HepG2 (cell line): ENCODE measurements around the gene ENAH. TPM values are rescaled to one million over a fixed set of nuclear protein-coding genes. Genes with fewer than 3 reads are reported as not detected.
A peak's percentile ranks its signal among the peaks of the same experiment; 100 is the strongest.

Experiments
- ATAC-seq: fragments of 200-7000 bp; cut with Tn5 transposase; 3 replicates; pipeline ENCODE4 v1.9.1; 2020; ENCODE audit warnings: mild to moderate bottlenecking, moderate library complexity
- BruUV-seq: library from RNA; stranded (reverse); fragments of 400-500 nt; replicated peaks from 2 replicates; lab custom pipeline; 2021; lab: Mats Ljungman, UMichigan
- CTCF ChIA-PET: fragments of 300-600 bp; formaldehyde crosslinking; extraction: SDS; loops from one replicate; lab custom pipeline; 2021; ENCODE audit warnings: low total read pairs, inconsistent platforms, low intra/inter-chr PET ratio; lab: Yijun Ruan, JAX
- POLR2A ChIA-PET: fragments of 350-600 bp; sonication (Branson Sonifier 250); formaldehyde crosslinking; loops from one replicate; lab custom pipeline; 2020; ENCODE audit warnings: antibody characterized with exemption, inconsistent platforms; lab: Yijun Ruan, JAX
- DNase-seq: peaks from one replicate; pipeline ENCODE4 v3.0.0-alpha.2; 2015; ENCODE audit warnings: low spot score
- FAIRE-seq: peaks from 3 replicates; lab custom pipeline; 2011; peaks lifted over from hg19 to GRCh38; lab: Jason Lieb, UNC
- H2AFZ ChIP-seq: one replicate; pipeline ENCODE4 v1.6.1; 2011; ENCODE audit warnings: low read length, inconsistent platforms
- H3K27ac ChIP-seq: fragments of 300-600 bp; 3 replicates; pipeline ENCODE4 v1.8.0; 2011; ENCODE audit warnings: mixed run types, mild to moderate bottlenecking, mixed read lengths, low read length, inconsistent platforms; ENCODE audit not compliant: insufficient read depth; ENCODE audit errors: extremely low read length
- H3K27me3 ChIP-seq, 2 experiments: fragments of 200-600 bp in 1 of 2; 2 replicates in 1 of 2; 3 replicates in 1 of 2; pipeline versions ENCODE4 v1.6.0 to v1.8.0; 2011; ENCODE audit warnings: low read length in 2 of 2, mild to moderate bottlenecking in 2 of 2, moderate library complexity in 2 of 2, inconsistent platforms in 1 of 2; ENCODE audit not compliant: insufficient read depth in 2 of 2, control insufficient read depth in 1 of 2
- H3K36me3 ChIP-seq, 2 experiments: fragments of 200-600 bp in 1 of 2; replicated peaks in 1 of 2; 2 replicates in 1 of 2; 3 replicates in 1 of 2; pipeline versions ENCODE4 v1.5.1 to v1.8.0; 2011; ENCODE audit warnings: low read length in 2 of 2, inconsistent platforms in 1 of 2; ENCODE audit not compliant: insufficient read depth in 2 of 2, control insufficient read depth in 1 of 2
- H3K4me1 ChIP-seq: 2 replicates; pipeline ENCODE4 v1.5.1; 2012; ENCODE audit warnings: low read length, inconsistent platforms; ENCODE audit not compliant: insufficient read depth
- H3K4me2 ChIP-seq: 2 replicates; pipeline ENCODE4 v1.6.0; 2011; ENCODE audit warnings: low read depth, low read length, inconsistent platforms
- H3K4me3 ChIP-seq, 3 experiments: fragments of 200-600 bp in 1 of 3; sonication (generic), shearing (Covaris generic) in 1 of 3; replicated peaks in 1 of 3; 2 replicates each; pipeline ENCODE4 v1.5.1; 2011 to 2016; ENCODE audit warnings: low read length in 3 of 3, inconsistent platforms in 2 of 3, low read depth in 2 of 3, mild to moderate bottlenecking in 2 of 3, control low read depth in 1 of 3, mixed read lengths in 1 of 3; ENCODE audit not compliant: insufficient read depth in 1 of 3
- H3K79me2 ChIP-seq: one replicate; pipeline ENCODE4 v1.6.1; 2011; ENCODE audit warnings: low read length, inconsistent platforms; ENCODE audit not compliant: insufficient read depth
- H3K9ac ChIP-seq: 2 replicates; pipeline ENCODE4 v1.6.0; 2011; ENCODE audit warnings: mild to moderate bottlenecking, low read depth, low read length, inconsistent platforms; ENCODE audit not compliant: insufficient read depth
- H3K9me3 ChIP-seq: 2 replicates; pipeline ENCODE4 v1.5.1; 2012; ENCODE audit warnings: mild to moderate bottlenecking, low read length
- H4K20me1 ChIP-seq: 2 replicates; pipeline ENCODE4 v1.6.0; 2011; ENCODE audit warnings: inconsistent platforms, mild to moderate bottlenecking, low read length, moderate library complexity; ENCODE audit not compliant: insufficient read depth
- FOSL2 ChIP-seq: sonication (generic); formaldehyde crosslinking; IDR thresholded peaks from 2 replicates; pipeline ENCODE4 v1.4.0; 2020; ENCODE audit warnings: missing genetic modification reagents
- TBX3 ChIP-seq: fragments of 450-650 bp; IDR thresholded peaks from 2 replicates; pipeline ENCODE4 v1.6.1; 2017; ENCODE audit warnings: antibody characterized with exemption, mild to moderate bottlenecking, inconsistent platforms, borderline replicate concordance
- TERF1 ChIP-seq: sonication (generic); formaldehyde crosslinking; IDR thresholded peaks from 2 replicates; pipeline ENCODE4 v1.8.0; 2022; ENCODE audit warnings: mild to moderate bottlenecking, missing genetic modification reagents, moderate library complexity
- ZNF263 ChIP-seq: sonication (generic); formaldehyde crosslinking; IDR thresholded peaks from 2 replicates; pipeline ENCODE4 v1.4.0; 2020; ENCODE audit warnings: missing genetic modification reagents
- ZNF589 ChIP-seq: sonication (generic); formaldehyde crosslinking; conservative IDR thresholded peaks from 2 replicates; pipeline ENCODE4 v1.8.0; 2022; ENCODE audit warnings: mild to moderate bottlenecking, moderate library complexity, missing genetic modification reagents
- ZSCAN20 ChIP-seq: sonication (generic); formaldehyde crosslinking; IDR thresholded peaks from 2 replicates; pipeline ENCODE4 v1.4.0; 2020; ENCODE audit warnings: missing genetic modification reagents, mild to moderate bottlenecking, borderline replicate concordance
- WGBS: methylation state at CpG from one replicate; pipeline ENCODE4 v1.1.6; 2017; ENCODE audit warnings: low lambda C conversion rate; 5-methylcytosine and 5-hydroxymethylcytosine counted together
- in situ Hi-C: cut with HindIII; loops from 2 replicates; pipeline ENCODE4 v1.10.0; 2017; ENCODE audit warnings: low pct_unique_long_range_greater_than_20kb; ENCODE audit not compliant: extremely low pct_ligation_motif_present
- intact Hi-C: fragments of 100-400 bp; cut with micrococcal nuclease; formaldehyde crosslinking; loops from one replicate; pipeline ENCODE4 v1.10.0; 2022; ENCODE audit not compliant: unreplicated experiment
- polyA plus RNA-seq, 8 experiments: library from polyadenylated mRNA; depleted of rRNA in 3 of 8; stranded (reverse) in 7 of 8; unstranded in 1 of 8; fragments of >200 nt; fragmentation: Illumina TruSeq in 4 of 8; extraction: Trizol in 4 of 8; gene quantifications; 2 replicates each; pipeline versions ENCODE4 v1.2.1 to v1.2.3, GENCODE V29; 2011 to 2016; ENCODE audit warnings: low read depth in 4 of 8, missing spikeins in 1 of 8, mixed read lengths in 1 of 8; ENCODE audit not compliant: insufficient read depth in 1 of 8
- total RNA-seq, 5 experiments: library from RNA; depleted of rRNA; stranded (reverse); fragments of >200 nt; fragmentation: Illumina TruSeq; extraction: Trizol; gene quantifications; 2 replicates each; pipeline ENCODE4 v1.2.3, GENCODE V29; 2016; ENCODE audit warnings: low read depth in 1 of 5

Gene ENAH
- total and polyA plus RNA-seq, 2 of the 13 experiments (the other 11 are each of a cell fraction or from before 2014, with no cell fraction given) = 22.1 to 58.3 TPM

DNA sequence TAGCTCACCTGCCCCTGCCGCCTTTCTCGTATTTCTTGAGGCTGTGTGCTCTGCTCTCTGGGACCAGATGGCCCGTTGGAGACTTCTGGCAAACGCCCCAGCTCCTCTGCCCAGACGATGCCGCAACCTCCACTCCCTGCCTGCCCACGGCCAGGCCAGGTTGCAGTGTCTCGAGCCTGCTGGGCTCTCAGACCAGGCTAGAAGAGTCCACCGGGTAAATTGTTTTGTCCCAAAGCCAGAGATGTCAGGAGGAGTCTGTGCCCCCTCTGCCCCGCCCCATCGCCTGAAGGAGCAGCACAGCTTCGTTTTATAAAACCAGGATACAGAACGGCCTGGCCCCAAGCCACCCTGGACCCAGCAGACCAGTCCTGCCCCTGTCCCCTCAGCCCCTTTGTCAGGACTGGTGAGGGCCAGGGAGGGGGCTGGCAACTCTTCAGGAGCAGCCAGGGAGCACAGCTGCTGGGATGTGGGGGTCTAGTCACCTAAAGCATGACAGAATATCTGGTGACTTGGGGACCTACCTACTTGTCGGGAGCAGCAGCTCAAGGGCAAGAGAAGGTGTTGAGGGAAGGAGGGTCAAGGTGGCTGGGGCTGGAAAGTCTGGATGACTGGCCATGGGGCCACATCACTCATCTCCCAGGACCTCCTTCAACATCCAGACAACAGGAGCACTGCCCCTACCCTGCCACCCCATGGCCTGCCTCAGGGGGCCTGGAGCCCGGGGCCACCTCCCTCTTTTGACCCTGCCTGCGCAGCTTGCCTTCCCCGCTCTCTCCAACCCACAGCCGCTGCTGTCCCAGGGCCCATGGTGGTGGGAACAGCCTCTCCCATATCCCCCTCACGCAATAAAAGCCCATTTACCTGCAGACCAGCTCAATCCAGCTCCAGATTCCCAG is 191.1 kb downstream of the ENAH start:
- intact Hi-C loops = no loop called here
- no peak for DNase-seq
- ChIA-PET CTCF (no interaction called here), POLR2A (interaction anchor here (1.1 to 1.6 kb wide), 2 partner anchors 16 to 307 kb away, joined by 3 to 4 read pairs; no protein-coding TSS in a partner anchor)
- no peak overlapping the region for H3K9ac ChIP-seq
- H3K4me3 ChIP-seq = peak overlapping the region in 2 of 3 experiments; percentile 32 to 53; a peak in 2 of 6 replicates
- FAIRE-seq = no peak
- 54% methylated on average over 9 of the region's 19 CpGs for WGBS
- H3K27ac ChIP-seq = no peak overlapping the region
- no peaks in the 10 kb centered on the region for H3K36me3 ChIP-seq
- H3K79me2 ChIP-seq = no peaks in the 10 kb centered on the region
- in situ Hi-C loops = no loop called here
- peaks cover 5 to 46% of the 10 kb centered on the region in 2 experiments; a peak in 3 of 5 replicates for H3K27me3 ChIP-seq
- TF ChIP-seq TERF1 (no peak), ZNF263 (0 out of 2 replicates have a peak, but pooled peaks have one; percentile 22), FOSL2 (CRISPR knock-in tag) (no peak), ZNF589 (CRISPR knock-in tag) (no peak), ZSCAN20 (CRISPR knock-in tag) (no peak), TBX3 (no peak)
- TF ChIP-seq, all 625 proteins: peak for 1
- no peaks in the 10 kb centered on the region for H4K20me1 ChIP-seq
- H3K4me2 ChIP-seq = peak overlapping the region; percentile 73
- ATAC-seq = peak; percentile 45
- H3K9me3 ChIP-seq = no peaks in the 10 kb centered on the region
- no peak overlapping the region for H2AFZ ChIP-seq
- no TSS peak for BruUV-seq
- H3K4me1 ChIP-seq = peaks cover 47% of the 10 kb centered on the region
